GM23338 (cell line): ENCODE results near the gene HCN3. TPM values are rescaled to one million over a fixed set of nuclear protein-coding genes. Genes with fewer than 3 reads are reported as not detected.

Source experiments
- ATAC-seq: fragments of 200-7000 bp; cut with Tn5 transposase; 3 replicates; pipeline ENCODE4 v1.9.1; 2020
- DNase-seq: peaks from one replicate; pipeline ENCODE4 v3.0.0-alpha.2; 2015; ENCODE audit warnings: low spot score
- H2AFZ ChIP-seq: fragments of 200-600 bp; sonication (generic); 2 replicates; pipeline ENCODE4 v1.8.0; 2016; ENCODE audit warnings: antibody characterized with exemption, mild to moderate bottlenecking, moderate library complexity
- H3F3A ChIP-seq: fragments of 200-600 bp; sonication (generic); replicated peaks from 2 replicates; pipeline ENCODE4 v1.8.0; 2017; ENCODE audit warnings: antibody characterized with exemption, mixed run types, low read depth
- H3K27ac ChIP-seq: fragments of 200-600 bp; sonication (generic); 2 replicates; pipeline ENCODE4 v1.6.1; 2016; ENCODE audit warnings: low read depth
- H3K27me3 ChIP-seq: fragments of 200-600 bp; sonication (generic); 2 replicates; pipeline ENCODE4 v1.8.0; 2016; ENCODE audit warnings: mild to moderate bottlenecking, mixed run types, moderate library complexity; ENCODE audit not compliant: insufficient read depth
- H3K36me3 ChIP-seq: fragments of 200-600 bp; sonication (generic); 2 replicates; pipeline ENCODE4 v1.8.0; 2016; ENCODE audit warnings: mild to moderate bottlenecking; ENCODE audit not compliant: insufficient read depth
- H3K4me1 ChIP-seq: fragments of 200-600 bp; sonication (generic); 2 replicates; pipeline ENCODE4 v1.8.0; 2016; ENCODE audit warnings: mild to moderate bottlenecking, moderate library complexity; ENCODE audit not compliant: insufficient read depth
- H3K4me2 ChIP-seq: fragments of 200-600 bp; sonication (generic); 2 replicates; pipeline ENCODE4 v1.7.1; 2017; ENCODE audit warnings: mixed run types
- H3K4me3 ChIP-seq: fragments of 200-600 bp; sonication (generic); 2 replicates; pipeline ENCODE4 v1.6.1; 2016; ENCODE audit warnings: mixed run types
- H3K79me2 ChIP-seq: fragments of 200-600 bp; sonication (generic); replicated peaks from 2 replicates; pipeline ENCODE4 v1.8.0; 2017; ENCODE audit warnings: mild to moderate bottlenecking; ENCODE audit not compliant: insufficient read depth
- H3K9me2 ChIP-seq: fragments of 200-600 bp; sonication (generic); 2 replicates; pipeline ENCODE4 v1.8.0; 2017; ENCODE audit not compliant: insufficient read depth
- H4K20me1 ChIP-seq: fragments of 200-600 bp; sonication (generic); replicated peaks from 2 replicates; pipeline ENCODE4 v1.8.0; 2017; ENCODE audit warnings: mild to moderate bottlenecking; ENCODE audit not compliant: insufficient read depth
- H3K27ac Mint-ChIP-seq: 2 replicates; pipeline ENCODE4 v1.8.0; 2020; ENCODE audit warnings: inconsistent platforms, mild to moderate bottlenecking, moderate library complexity, mixed read lengths
- H3K27me3 Mint-ChIP-seq: 3 replicates; pipeline ENCODE4 v1.8.0; 2022; ENCODE audit warnings: low read depth, mild to moderate bottlenecking, moderate library complexity, mixed read lengths, inconsistent platforms; ENCODE audit not compliant: insufficient read depth, poor library complexity
- H3K36me3 Mint-ChIP-seq: 3 replicates; pipeline ENCODE4 v1.8.0; 2021; ENCODE audit warnings: low read depth, mild to moderate bottlenecking, inconsistent platforms, moderate library complexity, mixed read lengths
- H3K4me1 Mint-ChIP-seq: 3 replicates; pipeline ENCODE4 v1.8.0; 2020; ENCODE audit warnings: mild to moderate bottlenecking, inconsistent platforms, mixed read lengths
- H3K4me3 Mint-ChIP-seq: 3 replicates; pipeline ENCODE4 v1.8.0; 2021; ENCODE audit warnings: moderate library complexity, mild to moderate bottlenecking, inconsistent platforms, mixed read lengths
- H3K9me3 Mint-ChIP-seq: 3 replicates; pipeline ENCODE4 v1.8.0; 2020; ENCODE audit warnings: moderate library complexity, mild to moderate bottlenecking, inconsistent platforms, mixed read lengths
- CREB1 ChIP-seq: fragments of 250-450 bp; sonication (Bioruptor Pico); IDR thresholded peaks from 2 replicates; pipeline ENCODE4 v1.5.0; 2020; ENCODE audit warnings: low read depth, mild to moderate bottlenecking, moderate library complexity
- EZH2 ChIP-seq: fragments of 200-600 bp; sonication (generic); IDR thresholded peaks from one replicate; pipeline ENCODE4 v1.8.0; 2017; ENCODE audit warnings: antibody characterized with exemption, mild to moderate bottlenecking, low read depth; ENCODE audit not compliant: unreplicated experiment
- EZH2phosphoT487 ChIP-seq: fragments of 200-600 bp; sonication (generic); IDR thresholded peaks from one replicate; pipeline ENCODE4 v1.8.1; 2018; ENCODE audit warnings: antibody characterized with exemption; ENCODE audit not compliant: unreplicated experiment
- JUNB ChIP-seq: IDR thresholded peaks from one replicate; pipeline ENCODE4 v1.6.1; 2016; ENCODE audit warnings: antibody characterized with exemption; ENCODE audit not compliant: unreplicated experiment
- NANOG ChIP-seq: IDR thresholded peaks from 2 replicates; pipeline ENCODE4 v1.6.1; 2016; ENCODE audit warnings: antibody characterized with exemption, borderline replicate concordance
- POLR2AphosphoS5 ChIP-seq: IDR thresholded peaks from 2 replicates; pipeline ENCODE4 v1.6.1; 2016; ENCODE audit warnings: antibody characterized with exemption, low read depth
- STAT1 ChIP-seq: IDR thresholded peaks from one replicate; pipeline ENCODE4 v1.6.1; 2016; ENCODE audit warnings: antibody characterized with exemption; ENCODE audit not compliant: unreplicated experiment
- ZNF114 ChIP-seq: fragments of 250-450 bp; sonication (Bioruptor Pico); IDR thresholded peaks from 2 replicates; pipeline ENCODE4 v1.5.0; 2020; ENCODE audit warnings: mild to moderate bottlenecking, moderate library complexity
- ZNF331 ChIP-seq: fragments of 250-450 bp; sonication (Bioruptor Pico); IDR thresholded peaks from 2 replicates; pipeline ENCODE4 v1.5.0; 2020; ENCODE audit warnings: low read depth, mild to moderate bottlenecking, moderate library complexity
- ZNF462 ChIP-seq: fragments of 250-450 bp; sonication (Bioruptor Pico); IDR thresholded peaks from 2 replicates; pipeline ENCODE4 v1.5.0; 2020; ENCODE audit warnings: mild to moderate bottlenecking, moderate library complexity
- polyA plus RNA-seq: library from polyadenylated mRNA; unstranded; fragments of >200 nt; fragmentation: Nextera tagmentation; extraction: Ambion mirVana; gene quantifications from 2 replicates; pipeline ENCODE4 v1.2.1, GENCODE V29; 2016
- total RNA-seq: library from RNA; depleted of rRNA; stranded (reverse); fragments of >200 nt; shearing (Covaris generic); gene quantifications from 2 replicates; pipeline ENCODE4 v1.2.3, GENCODE V29; 2014
- TF ChIP-seq, protein P1 (sequence below): IDR thresholded peaks from 2 replicates; pipeline ENCODE4 v1.6.1; 2016; ENCODE audit warnings: antibody characterized with exemption
- TF ChIP-seq, protein P2 (sequence below): IDR thresholded peaks from one replicate; pipeline ENCODE4 v1.6.1; 2018; ENCODE audit warnings: antibody characterized with exemption; ENCODE audit not compliant: unreplicated experiment
- TF ChIP-seq, protein P3 (sequence below), 2 experiments: fragments of 200-600 bp in 1 of 2; sonication (generic) in 1 of 2; conservative IDR thresholded peaks; 2 replicates each; pipeline versions ENCODE4 v1.5.1 to v1.6.1; 2016 to 2017; ENCODE audit warnings: antibody characterized with exemption in 2 of 2, low read depth in 2 of 2, mild to moderate bottlenecking in 2 of 2, moderate library complexity in 1 of 2

Gene HCN3
- total and polyA plus RNA-seq, 2 experiments from 2014 or later, result 3.4 to 4.9 TPM

DNA sequence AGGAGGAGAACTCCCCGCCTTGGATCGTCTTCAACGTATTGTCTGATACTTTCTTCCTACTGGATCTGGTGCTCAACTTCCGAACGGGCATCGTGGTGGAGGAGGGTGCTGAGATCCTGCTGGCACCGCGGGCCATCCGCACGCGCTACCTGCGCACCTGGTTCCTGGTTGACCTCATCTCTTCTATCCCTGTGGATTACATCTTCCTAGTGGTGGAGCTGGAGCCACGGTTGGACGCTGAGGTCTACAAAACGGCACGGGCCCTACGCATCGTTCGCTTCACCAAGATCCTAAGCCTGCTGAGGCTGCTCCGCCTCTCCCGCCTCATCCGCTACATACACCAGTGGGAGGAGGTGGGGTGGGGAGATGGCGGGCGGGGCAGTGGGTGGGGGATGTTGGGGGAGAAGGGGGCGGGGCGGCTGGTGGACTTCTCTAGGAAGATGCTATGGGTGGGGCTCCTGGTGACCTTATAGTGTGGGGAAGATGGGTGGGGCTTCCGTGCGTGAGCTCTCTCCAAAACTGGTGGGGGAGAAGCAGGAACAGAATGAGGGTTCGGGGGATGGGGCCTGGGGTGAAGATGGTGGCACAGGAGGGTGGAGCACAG, 5.3 kb downstream of the HCN3 start:
- DNase-seq (no peak), ATAC-seq (no peak)
- peaks cover 12% of the 10 kb centered on the region for H3K4me1 Mint-ChIP-seq
- H3K27ac Mint-ChIP-seq, result no peak overlapping the region
- no peak overlapping the region for H3K4me3 Mint-ChIP-seq
- no peak overlapping the region for H3K4me2 ChIP-seq
- H2AFZ ChIP-seq, result no peak overlapping the region
- H3K9me3 Mint-ChIP-seq, result peaks cover 4% of the 10 kb centered on the region; the same call in 1 of the 3 replicates
- no peaks in the 10 kb centered on the region for H3K36me3 ChIP-seq
- no peak overlapping the region for H3K4me3 ChIP-seq
- TF ChIP-seq, protein P1, sequence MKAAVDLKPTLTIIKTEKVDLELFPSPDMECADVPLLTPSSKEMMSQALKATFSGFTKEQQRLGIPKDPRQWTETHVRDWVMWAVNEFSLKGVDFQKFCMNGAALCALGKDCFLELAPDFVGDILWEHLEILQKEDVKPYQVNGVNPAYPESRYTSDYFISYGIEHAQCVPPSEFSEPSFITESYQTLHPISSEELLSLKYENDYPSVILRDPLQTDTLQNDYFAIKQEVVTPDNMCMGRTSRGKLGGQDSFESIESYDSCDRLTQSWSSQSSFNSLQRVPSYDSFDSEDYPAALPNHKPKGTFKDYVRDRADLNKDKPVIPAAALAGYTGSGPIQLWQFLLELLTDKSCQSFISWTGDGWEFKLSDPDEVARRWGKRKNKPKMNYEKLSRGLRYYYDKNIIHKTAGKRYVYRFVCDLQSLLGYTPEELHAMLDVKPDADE, result no peak
- TF ChIP-seq CREB1 (CRISPR knock-in tag) (no peak), EZH2phosphoT487 (no peak), POLR2AphosphoS5 (no peak), ZNF114 (CRISPR knock-in tag) (no peak), ZNF331 (CRISPR knock-in tag) (no peak), STAT1 (no peak), ZNF462 (CRISPR knock-in tag) (no peak), NANOG (no peak), JUNB (no peak), EZH2 (no peak)
- TF ChIP-seq, protein P2, sequence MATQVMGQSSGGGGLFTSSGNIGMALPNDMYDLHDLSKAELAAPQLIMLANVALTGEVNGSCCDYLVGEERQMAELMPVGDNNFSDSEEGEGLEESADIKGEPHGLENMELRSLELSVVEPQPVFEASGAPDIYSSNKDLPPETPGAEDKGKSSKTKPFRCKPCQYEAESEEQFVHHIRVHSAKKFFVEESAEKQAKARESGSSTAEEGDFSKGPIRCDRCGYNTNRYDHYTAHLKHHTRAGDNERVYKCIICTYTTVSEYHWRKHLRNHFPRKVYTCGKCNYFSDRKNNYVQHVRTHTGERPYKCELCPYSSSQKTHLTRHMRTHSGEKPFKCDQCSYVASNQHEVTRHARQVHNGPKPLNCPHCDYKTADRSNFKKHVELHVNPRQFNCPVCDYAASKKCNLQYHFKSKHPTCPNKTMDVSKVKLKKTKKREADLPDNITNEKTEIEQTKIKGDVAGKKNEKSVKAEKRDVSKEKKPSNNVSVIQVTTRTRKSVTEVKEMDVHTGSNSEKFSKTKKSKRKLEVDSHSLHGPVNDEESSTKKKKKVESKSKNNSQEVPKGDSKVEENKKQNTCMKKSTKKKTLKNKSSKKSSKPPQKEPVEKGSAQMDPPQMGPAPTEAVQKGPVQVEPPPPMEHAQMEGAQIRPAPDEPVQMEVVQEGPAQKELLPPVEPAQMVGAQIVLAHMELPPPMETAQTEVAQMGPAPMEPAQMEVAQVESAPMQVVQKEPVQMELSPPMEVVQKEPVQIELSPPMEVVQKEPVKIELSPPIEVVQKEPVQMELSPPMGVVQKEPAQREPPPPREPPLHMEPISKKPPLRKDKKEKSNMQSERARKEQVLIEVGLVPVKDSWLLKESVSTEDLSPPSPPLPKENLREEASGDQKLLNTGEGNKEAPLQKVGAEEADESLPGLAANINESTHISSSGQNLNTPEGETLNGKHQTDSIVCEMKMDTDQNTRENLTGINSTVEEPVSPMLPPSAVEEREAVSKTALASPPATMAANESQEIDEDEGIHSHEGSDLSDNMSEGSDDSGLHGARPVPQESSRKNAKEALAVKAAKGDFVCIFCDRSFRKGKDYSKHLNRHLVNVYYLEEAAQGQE, result no peak
- TF ChIP-seq, protein P3, sequence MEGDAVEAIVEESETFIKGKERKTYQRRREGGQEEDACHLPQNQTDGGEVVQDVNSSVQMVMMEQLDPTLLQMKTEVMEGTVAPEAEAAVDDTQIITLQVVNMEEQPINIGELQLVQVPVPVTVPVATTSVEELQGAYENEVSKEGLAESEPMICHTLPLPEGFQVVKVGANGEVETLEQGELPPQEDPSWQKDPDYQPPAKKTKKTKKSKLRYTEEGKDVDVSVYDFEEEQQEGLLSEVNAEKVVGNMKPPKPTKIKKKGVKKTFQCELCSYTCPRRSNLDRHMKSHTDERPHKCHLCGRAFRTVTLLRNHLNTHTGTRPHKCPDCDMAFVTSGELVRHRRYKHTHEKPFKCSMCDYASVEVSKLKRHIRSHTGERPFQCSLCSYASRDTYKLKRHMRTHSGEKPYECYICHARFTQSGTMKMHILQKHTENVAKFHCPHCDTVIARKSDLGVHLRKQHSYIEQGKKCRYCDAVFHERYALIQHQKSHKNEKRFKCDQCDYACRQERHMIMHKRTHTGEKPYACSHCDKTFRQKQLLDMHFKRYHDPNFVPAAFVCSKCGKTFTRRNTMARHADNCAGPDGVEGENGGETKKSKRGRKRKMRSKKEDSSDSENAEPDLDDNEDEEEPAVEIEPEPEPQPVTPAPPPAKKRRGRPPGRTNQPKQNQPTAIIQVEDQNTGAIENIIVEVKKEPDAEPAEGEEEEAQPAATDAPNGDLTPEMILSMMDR (conservative IDR thresholded peaks at IDR 0.05; ENCODE audit: low read depth in 2 of 2), result no peak
- H3K36me3 Mint-ChIP-seq, result peaks cover 3% of the 10 kb centered on the region; the same call in 2 of the 3 replicates
- no peaks in the 10 kb centered on the region for H3K9me2 ChIP-seq
- H4K20me1 ChIP-seq, result no peaks in the 10 kb centered on the region
- peaks cover 11% of the 10 kb centered on the region for H3F3A ChIP-seq
- peaks cover 16% of the 10 kb centered on the region for H3K4me1 ChIP-seq
- H3K79me2 ChIP-seq, result no peaks in the 10 kb centered on the region
- H3K27me3 ChIP-seq, result no peaks in the 10 kb centered on the region
- H3K27me3 Mint-ChIP-seq, result peaks cover 11% of the 10 kb centered on the region
- no peak overlapping the region for H3K27ac ChIP-seq
